ENCODE data around the gene FBXL15. TPM values are rescaled to one million over a fixed set of nuclear protein-coding genes. Genes with fewer than 3 reads are reported as not detected.
A peak's percentile ranks its signal among the peaks of the same experiment; 100 is the strongest.

FBXL15 gene
- total RNA-seq: 17.3 and 22.4 TPM in 2 replicates
- polyA plus RNA-seq (2012): 11.7 TPM

- DNase-seq (ENCODE audit: low read depth): peak; percentile 99
Observed at GRCh38 chr10:102420714-102421506, at the start of gene FBXL15. FBXL15 (plus strand) TSS chr10:102420836; CDS start chr10:102421130, 294 bp downstream.

- DNase-seq (ENCODE audit: low read depth): no peak
Observed at GRCh38 chr10:102371295-102371694, 49.3 kb upstream of the FBXL15 start.

- no peak for DNase-seq (ENCODE audit: low read depth)
Observed at GRCh38 chr10:102375250-102375649, 45.4 kb upstream of the FBXL15 start.

- DNase-seq (ENCODE audit: low read depth): peak; percentile 36
Observed at GRCh38 chr10:102375867-102376266, 44.8 kb upstream of the FBXL15 start.

GRCh38 chr10:102376901-102377300 lies 43.7 kb upstream of the FBXL15 start:
- DNase-seq (ENCODE audit: low read depth): no peak

GRCh38 chr10:102379383-102379782 lies 41.3 kb upstream of the FBXL15 start:
- DNase-seq (ENCODE audit: low read depth): no peak

- no peak for DNase-seq (ENCODE audit: low read depth)
Observed at GRCh38 chr10:102381983-102382382, 38.7 kb upstream of the FBXL15 start.

- DNase-seq (ENCODE audit: low read depth): no peak
Observed at GRCh38 chr10:102382871-102383270, 37.8 kb upstream of the FBXL15 start.

- no peak for DNase-seq (ENCODE audit: low read depth)
Observed at GRCh38 chr10:102384053-102384452, 36.6 kb upstream of the FBXL15 start.

- DNase-seq (ENCODE audit: low read depth): no peak
Observed at GRCh38 chr10:102384606-102385429, 35.8 kb upstream of the FBXL15 start.

GRCh38 chr10:102389894-102390293 lies 30.7 kb upstream of the FBXL15 start:
- DNase-seq (ENCODE audit: low read depth): no peak

GRCh38 chr10:102392306-102392705 lies 28.3 kb upstream of the FBXL15 start:
- no peak for DNase-seq (ENCODE audit: low read depth)

- DNase-seq (ENCODE audit: low read depth): no peak
Observed at GRCh38 chr10:102393411-102394078, 27.1 kb upstream of the FBXL15 start.

- peak; percentile 96 for DNase-seq (ENCODE audit: low read depth)
Observed at GRCh38 chr10:102394079-102394800, 26.4 kb upstream of the FBXL15 start.

- DNase-seq (ENCODE audit: low read depth): peak; percentile 47
Observed at GRCh38 chr10:102394801-102395399, 25.7 kb upstream of the FBXL15 start.

- DNase-seq (ENCODE audit: low read depth): peak; percentile 88
Observed at GRCh38 chr10:102395400-102396316, 25.0 kb upstream of the FBXL15 start, which contains the start of gene NFKB2. NFKB2 (plus strand) TSS chr10:102395705; CDS start chr10:102395960, 255 bp downstream.

- DNase-seq (ENCODE audit: low read depth): no peak
Observed at GRCh38 chr10:102396317-102396650, 24.4 kb upstream of the FBXL15 start.

GRCh38 chr10:102396730-102397151 lies 23.9 kb upstream of the FBXL15 start:
- DNase-seq (ENCODE audit: low read depth): no peak
